Omental fat pad (tissue), 4 donors: ENCODE measurements around the gene RMI1. TPM values are rescaled to one million over a fixed set of nuclear protein-coding genes. Genes with fewer than 3 reads are reported as not detected.

Source experiments
- ATAC-seq: fragments of 150-250 bp; one replicate; pipeline ENCODE4 v1.9.1; 2016; ENCODE audit warnings: mild to moderate bottlenecking, moderate library complexity; ENCODE audit not compliant: low FRiP score
- DNase-seq: peaks from one replicate; pipeline ENCODE4 v3.0.0-alpha.2; 2019; ENCODE audit warnings: low spot score
- total RNA-seq, 4 donors: library from RNA; depleted of rRNA; stranded (reverse); fragments of >200 nt; gene quantifications; one replicate each; pipeline ENCODE4 v1.1.0, GENCODE V29; 2016
- TF ChIP-seq, protein P1 (sequence below), 3 donors: fragments of 450-650 bp; IDR thresholded peaks; one replicate each; pipeline ENCODE4 v1.5.1; 2016 to 2017; ENCODE audit warnings: antibody characterized with exemption in 3 of 3, mild to moderate bottlenecking in 3 of 3, moderate library complexity in 2 of 3

RMI1 gene
- total RNA-seq, 4 donors from 2014 or later, result 2.0 to 8.0 (median 2.3) TPM

DNA sequence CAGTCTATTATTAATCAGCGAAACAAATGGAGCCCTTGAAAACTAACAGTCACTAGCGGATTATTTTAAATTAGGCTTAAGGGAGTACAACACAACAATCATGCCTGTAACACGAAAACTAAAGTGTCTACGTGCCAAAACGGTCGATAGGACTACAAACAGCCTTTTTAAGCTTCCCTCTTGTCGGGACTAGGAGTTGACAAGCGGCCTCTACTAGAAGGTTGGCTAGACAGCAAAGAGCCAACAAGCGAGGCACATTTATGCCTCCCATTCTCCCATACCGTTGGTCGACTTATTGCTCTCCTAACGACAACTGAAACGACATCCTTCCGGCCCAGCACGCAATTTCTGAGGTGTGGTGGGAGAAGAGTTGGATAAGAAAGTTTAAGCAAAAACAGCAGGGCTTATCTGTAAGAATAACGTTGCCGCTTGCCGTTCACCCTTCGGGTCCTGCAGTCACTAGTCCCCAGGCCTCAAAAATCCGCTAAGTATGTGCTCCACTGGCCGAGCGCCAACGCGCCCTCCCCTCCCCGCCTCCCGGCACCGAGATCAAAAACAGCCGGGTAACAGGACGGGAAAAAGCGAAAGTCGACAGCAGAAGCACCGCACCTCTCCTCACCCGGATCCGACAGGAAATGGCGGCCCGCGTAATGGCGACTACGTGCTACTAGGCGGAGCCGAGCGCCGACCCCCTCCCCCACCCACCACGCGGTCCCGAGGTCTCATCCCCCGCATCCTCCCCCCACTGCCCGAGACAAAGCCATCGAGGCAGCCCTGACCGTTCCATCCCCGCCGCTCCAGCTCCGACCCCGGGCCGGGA lies 1.4 kb upstream of the RMI1 start:
- ATAC-seq (peak; percentile 47), DNase-seq (peak; percentile 65)
- TF ChIP-seq, protein P1, sequence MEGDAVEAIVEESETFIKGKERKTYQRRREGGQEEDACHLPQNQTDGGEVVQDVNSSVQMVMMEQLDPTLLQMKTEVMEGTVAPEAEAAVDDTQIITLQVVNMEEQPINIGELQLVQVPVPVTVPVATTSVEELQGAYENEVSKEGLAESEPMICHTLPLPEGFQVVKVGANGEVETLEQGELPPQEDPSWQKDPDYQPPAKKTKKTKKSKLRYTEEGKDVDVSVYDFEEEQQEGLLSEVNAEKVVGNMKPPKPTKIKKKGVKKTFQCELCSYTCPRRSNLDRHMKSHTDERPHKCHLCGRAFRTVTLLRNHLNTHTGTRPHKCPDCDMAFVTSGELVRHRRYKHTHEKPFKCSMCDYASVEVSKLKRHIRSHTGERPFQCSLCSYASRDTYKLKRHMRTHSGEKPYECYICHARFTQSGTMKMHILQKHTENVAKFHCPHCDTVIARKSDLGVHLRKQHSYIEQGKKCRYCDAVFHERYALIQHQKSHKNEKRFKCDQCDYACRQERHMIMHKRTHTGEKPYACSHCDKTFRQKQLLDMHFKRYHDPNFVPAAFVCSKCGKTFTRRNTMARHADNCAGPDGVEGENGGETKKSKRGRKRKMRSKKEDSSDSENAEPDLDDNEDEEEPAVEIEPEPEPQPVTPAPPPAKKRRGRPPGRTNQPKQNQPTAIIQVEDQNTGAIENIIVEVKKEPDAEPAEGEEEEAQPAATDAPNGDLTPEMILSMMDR (IDR thresholded peaks at IDR 0.05), result no peak

GRCh38 chr9:83979812-83980394 lies 702 bp upstream of the RMI1 start, which contains the start of gene HNRNPK:
HNRNPK (minus strand) TSS chr9:83980215; CDS start chr9:83978252, 1,963 bp downstream.
- TF ChIP-seq, protein P1 (IDR thresholded peaks at IDR 0.05), result no peak
- ATAC-seq (peak; percentile 95), DNase-seq (peak; percentile 96)

- TF ChIP-seq, protein P1 (IDR thresholded peaks at IDR 0.05), result no peak
- ATAC-seq (no peak), DNase-seq (no peak)
Observed at GRCh38 chr9:83981126-83981871, 694 bp downstream of the RMI1 start.

- ATAC-seq (no peak), DNase-seq (no peak)
- TF ChIP-seq, protein P1 (IDR thresholded peaks at IDR 0.05), result no peak
Observed at GRCh38 chr9:83986195-83986594, 5.6 kb downstream of the RMI1 start.

DNA sequence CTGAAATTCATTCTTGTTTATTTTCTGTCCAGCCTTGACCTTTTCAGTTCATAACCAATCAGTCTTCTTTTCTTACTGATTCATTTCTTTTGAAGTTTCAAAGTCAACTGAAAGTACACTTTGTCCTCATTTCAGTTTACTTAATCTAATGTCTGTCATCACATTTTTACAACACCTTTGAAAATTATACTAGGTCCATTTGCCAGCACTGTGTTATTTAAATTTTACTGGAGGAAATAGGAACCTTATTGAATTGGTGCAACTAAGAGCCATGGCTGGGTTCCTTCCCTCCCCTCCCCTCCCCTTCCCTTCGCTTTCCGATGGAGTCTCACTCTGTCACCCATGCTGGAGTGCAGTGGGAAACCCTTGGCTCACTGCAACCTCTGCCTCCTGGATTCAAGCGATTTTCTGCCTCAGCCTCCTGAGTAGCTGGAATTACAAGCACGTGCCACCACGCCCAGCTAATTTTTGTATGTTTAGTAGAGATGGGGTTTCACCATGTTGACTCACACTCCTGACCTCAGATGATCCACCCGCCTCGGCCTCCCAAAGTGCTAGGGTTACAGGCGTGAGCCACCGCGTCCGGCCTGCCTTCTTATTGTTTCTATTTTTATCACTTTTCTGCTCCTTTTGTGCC lies 6.3 kb downstream of the RMI1 start:
- no peak for DNase-seq
- TF ChIP-seq, protein P1 (IDR thresholded peaks at IDR 0.05), result no peak
- no peak for ATAC-seq

DNA sequence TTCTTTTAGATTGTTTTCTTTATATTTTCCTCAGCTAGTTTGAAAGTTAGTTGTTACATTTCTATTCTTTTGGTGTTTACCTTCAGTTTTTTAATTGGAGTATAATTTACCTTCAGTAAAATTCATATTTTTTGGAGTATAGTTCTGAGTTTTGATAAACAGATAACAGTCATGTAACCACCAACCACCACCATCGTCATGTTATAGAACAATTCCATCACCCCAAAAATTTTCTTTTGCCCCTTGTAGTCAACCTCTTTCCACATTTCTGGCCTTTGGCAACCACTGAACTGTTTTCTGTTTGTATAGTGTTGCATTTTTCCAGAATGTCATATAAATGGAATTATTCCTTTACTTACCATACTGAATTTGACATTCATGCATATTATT lies 6.8 kb downstream of the RMI1 start:
- TF ChIP-seq, protein P1 (IDR thresholded peaks at IDR 0.05), result no peak

More for the DNA sequence above, 6.8 kb downstream of the RMI1 start:
- DNase-seq (no peak), ATAC-seq (no peak)
